ENCODE data around the gene NCAPG2.

NCAPG2 gene

DNA sequence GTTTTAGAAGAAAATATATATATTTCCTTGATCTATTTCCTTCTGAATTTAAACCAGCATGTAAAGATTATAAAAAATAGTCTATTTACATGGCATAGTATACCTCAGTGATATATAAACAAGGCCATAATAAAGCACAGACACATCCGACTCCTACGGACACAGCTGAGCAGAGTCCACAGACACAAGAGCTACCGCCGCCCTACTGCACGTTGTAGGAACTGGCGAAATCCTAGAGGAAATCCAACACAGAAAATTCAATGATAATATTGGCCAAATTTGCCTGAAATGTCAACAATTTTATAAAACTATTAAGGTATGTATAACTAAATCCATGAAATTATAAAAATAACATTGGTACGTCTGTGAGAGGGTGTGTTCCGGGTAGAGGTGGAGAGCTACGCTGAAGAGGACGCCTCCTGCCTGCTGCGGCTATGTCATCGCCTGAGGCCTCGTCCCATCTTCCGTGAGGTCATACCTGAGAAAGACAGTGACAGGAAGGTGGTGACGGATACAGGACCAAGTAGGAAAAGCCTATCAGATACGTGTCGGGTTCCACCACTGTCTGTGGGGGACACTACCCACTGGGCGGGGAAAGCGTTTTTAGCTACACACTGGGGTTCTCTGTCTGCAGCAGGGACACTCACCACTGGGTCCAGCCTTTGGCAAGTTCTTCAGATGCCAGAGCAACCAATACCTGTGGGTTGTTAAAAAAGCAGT, 29.3 kb upstream of the NCAPG2 start:
- no peak for ATAC-seq

DNA sequence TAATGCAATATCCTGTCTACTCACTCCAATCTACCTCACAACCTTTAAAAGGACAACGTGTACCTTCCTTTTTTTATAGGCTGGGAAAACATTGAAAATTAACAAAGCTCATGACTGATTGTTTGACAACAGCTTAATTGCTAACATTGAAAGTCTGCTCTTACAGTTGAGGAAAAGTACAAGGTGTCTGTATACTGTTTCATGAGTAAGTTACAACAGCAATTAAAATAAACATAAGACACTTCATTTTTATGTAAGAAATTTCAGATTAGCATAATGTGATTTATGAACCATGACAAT, 28.6 kb upstream of the NCAPG2 start:
- no peak for ATAC-seq

DNA sequence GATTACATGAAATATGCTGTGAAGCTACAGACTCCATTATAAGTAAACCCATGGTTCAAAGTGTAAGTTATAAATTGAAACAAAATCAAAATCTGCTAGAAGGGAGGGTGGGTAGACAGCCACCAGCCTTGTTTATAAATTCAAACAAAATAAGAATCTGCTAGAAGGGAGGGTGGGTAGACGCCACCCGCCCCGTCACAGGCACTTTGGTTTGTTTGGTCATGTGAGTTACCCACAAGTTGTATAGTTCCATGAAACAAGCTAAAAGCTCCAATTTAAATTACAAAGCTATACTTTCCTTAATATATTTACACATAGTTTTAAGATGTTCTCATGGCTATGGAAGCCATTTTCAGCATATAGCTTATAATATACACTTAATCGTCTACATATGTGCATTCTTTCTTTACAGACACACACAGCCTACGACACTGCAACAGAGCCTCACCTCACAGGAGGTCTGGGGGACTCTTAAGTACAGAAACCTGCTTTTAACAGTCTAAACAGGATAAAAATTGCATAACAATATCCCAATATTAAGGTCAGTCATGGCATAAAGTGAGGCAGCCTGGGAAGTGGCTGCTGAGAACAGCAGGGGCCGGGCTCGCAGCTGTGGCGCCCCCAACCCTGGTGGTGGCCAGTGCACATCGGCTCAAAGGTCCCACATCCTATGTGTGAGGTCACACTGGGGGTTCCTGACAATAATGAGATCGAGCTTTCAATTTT, 28.1 kb upstream of the NCAPG2 start:
- ATAC-seq: no peak

DNA sequence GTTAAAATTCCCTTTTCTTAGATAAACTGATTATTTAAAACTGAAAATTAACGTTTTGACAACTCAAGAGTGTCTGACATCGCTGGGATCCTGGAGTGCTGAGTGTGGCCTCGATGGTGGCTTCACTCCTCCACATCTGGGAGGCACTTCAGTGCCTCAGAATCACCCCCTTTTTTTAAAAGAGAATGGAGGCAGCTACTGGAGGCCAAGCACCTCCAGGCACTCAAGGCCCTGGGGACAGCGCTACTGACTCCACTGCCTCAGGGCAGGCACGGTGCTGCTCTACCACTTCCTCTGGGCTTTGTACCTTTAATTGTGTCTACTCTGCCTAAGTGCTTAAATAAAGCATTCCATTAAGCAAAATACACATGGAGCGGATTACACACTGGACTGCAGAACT, 27.2 kb upstream of the NCAPG2 start:
- ATAC-seq: no peak

DNA sequence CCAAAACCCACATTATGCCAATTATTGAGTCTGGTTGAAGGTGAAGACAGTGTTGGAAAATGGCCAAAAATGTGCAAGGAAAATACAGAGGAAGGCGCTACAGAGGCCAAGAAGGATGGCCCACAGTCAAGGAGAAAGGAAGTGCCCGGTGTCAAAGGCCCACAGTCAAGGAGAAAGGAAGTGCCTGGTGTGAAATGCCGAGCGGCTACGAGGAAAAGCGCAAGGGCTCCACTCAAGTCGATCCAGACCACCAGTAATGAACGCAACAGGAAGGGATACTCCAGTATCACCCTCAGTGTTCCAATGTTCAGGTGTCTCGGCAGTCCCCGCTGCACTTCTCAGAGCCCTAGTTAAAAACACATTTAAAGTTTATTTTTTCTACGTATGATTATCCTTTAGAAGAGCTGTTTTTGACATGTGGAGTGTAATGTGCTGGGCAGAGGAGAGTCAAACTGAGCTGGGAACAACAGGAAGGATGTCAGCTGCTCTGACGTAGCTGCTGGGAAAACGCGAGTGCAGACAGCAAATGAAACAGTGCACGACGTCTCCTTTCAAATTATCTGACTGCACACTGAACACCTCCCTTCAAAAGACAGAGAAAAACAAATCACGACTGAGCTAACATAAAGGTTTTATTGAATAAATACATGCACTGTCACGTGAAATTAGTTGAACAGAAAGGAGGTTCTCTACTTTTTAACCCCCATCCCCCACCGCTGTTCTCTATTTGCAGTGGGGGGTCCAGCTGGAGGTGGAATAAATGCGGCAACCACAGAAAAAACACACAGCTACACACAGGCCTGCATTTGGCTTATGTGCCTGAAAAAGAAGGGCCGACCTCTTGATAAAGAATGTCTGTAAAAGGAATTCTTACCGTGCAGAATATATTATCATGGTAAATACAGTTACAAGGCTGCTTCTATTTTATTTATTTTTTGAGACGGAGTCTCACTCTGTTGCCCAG, 26.1 kb upstream of the NCAPG2 start:
- ATAC-seq: no peak

DNA sequence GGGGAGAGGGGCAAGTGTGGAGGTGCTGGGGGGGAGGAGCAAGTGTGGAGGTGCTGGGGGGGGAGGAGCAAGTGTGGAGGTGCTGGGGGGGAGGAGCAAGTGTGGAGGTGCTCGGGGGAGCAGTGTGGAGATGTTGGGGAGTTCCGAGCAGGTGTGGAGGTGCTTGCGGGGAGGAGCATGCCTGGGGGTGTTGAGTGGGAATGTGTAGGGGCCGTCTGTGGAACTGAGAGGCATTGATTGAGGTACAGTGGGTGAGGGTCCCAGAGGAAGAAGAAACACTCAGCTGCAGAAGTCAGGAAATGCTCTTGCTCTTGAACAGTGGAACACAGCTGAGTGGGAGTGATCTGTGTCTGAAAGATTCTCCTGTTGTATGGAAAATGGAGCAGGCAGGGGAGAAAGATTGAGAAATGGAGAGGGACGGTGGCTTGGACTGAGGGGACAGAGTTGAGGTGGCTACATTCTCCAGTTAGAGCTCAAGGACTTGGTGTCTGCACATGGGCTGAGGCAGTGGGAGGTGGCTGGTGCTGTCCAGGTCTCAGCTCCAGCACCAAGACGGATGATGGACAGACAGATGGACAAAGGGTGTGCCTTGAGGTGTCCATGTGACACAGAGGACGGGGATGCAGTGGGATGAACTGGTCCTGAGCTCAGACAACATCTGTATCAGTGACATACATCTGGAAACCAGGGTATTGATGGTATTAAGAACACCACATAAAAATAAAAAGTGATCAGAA, 25.2 kb upstream of the NCAPG2 start:
- ATAC-seq: no peak

DNA sequence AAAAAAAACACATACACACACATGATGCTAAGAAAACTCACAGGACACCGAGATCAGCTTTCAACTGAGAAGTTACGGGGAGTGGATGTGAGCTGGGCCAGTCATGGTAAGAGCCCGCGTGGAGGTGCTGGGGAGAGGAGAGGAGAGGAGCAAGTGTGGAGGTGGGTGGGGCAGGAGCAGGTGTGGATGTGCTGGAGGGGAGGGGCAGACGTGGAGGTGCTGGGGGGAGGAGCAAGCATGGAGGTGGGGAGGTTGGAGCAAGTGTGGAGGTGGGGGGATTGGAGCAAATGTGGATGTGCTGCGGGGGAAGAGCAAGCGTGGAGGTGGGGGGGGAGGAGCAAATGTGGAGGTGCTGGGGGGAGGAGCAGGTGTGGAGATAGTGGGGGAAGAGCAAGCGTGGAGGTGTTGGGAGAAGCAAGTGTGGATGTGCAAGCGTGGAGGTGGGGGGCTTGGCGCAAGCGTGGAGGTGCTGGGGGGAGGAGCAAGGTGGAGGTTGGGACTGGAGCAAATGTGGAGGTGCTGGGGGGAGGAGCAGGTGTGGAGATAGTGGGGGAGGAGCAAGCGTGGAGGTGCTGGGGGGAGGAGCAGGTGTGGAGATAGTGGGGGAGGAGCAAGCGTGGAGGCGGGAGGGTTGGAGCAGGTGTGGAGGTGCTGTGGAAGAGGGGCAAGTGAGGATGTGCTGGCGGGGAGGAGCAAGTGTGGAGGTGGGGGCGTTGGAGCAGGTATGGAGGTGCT, 24.5 kb upstream of the NCAPG2 start:
- ATAC-seq: no peak

DNA sequence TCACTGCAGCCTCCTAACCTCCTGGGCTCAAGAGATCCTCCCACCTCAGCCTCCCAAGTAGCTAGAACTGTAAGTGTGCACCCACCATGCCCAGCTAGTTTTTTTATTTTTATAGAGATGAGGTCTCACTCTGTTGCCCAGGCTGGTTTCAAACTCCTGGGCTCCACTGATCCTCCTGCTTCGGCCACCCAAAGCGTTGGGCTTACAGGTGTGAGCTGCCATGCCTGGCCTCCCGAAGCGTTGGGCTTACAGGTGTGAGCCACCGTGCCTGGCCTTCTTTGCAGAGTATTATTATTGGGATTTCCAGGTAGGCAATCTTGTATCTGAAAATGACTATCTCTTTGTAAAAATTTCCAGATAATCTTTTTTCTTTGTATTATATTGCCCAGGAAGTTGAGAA, 23.1 kb upstream of the NCAPG2 start:
- no peak for ATAC-seq

DNA sequence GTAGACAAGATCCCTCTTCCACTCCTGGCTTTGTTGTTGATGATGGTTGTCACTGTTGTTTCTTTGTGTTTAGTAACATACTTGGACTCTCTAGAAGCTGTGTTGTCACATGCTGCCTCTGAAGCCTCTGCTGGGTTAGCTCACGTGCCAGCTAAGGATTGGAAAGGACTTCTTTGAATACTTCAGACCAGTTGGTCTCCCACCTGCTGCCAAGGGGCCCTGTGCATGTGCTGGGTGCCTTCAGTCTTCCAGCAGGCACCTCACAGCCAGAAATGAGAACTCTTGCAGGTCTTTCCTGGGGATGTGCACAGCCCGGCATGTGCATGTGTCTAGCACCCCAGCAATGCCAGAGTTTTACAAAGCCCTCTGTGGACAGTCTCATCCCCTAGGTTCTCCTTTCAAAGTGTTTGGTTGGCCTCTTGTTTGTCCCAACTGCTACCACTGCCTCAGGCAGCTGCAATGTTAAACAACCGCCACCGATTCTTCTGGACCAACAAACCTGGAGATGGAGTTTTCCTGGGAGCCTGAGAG, 21.7 kb upstream of the NCAPG2 start:
- ATAC-seq: no peak

DNA sequence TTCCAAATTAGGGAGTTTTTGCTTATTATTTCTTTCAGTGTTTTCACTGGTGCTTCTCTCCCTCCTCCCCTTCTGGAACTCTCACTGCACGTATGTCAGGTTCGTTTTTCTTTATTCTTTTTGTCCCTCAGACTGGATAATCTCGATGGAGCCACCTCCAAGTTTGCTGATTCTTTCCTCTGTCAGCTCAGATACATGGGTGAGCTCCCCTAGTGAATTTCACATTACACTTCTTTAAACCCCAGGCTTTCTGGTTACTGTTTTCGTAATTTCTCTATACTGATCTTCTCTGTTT, 20.8 kb upstream of the NCAPG2 start:
- ATAC-seq: no peak

DNA sequence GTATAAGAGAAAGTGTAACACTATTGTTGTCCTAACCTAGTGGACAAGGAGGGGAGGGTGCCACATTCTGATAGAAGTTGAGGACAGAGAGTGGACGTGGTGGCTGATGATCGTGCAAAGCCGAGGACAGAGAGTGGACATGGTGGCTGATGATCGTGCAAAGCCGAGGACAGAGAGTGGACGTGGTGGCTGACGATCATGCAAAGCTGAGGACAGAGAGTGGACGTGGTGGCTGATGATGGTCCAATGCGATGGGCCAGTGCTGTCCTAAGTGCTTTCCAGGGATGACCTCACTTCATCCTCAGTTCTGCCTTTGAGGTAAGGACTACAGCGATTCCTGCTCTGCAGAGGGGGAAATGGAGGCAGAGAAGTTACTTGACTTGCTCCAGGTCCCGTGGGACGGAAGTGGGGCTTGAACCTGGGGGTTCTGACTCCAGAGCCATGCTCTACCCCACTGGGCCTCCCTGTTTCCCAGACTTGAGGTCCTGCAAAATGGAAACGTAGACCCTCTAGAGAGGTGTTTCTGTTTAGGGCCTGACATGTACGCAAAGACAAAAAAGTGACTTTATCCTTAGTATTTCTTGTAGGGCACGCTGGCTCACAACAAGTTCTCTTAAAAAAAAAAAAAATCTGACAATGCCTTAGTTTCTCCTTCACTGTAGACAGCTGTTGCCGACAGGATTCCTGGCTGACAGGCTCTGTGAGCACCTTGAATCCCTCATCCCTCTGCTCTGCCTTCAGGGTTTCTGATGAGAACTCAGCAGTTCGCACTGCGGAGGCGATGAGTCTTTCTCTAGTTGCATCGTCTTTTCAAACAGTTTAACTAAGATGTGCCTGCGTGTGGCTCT, 20.3 kb upstream of the NCAPG2 start:
- ATAC-seq: no peak

DNA sequence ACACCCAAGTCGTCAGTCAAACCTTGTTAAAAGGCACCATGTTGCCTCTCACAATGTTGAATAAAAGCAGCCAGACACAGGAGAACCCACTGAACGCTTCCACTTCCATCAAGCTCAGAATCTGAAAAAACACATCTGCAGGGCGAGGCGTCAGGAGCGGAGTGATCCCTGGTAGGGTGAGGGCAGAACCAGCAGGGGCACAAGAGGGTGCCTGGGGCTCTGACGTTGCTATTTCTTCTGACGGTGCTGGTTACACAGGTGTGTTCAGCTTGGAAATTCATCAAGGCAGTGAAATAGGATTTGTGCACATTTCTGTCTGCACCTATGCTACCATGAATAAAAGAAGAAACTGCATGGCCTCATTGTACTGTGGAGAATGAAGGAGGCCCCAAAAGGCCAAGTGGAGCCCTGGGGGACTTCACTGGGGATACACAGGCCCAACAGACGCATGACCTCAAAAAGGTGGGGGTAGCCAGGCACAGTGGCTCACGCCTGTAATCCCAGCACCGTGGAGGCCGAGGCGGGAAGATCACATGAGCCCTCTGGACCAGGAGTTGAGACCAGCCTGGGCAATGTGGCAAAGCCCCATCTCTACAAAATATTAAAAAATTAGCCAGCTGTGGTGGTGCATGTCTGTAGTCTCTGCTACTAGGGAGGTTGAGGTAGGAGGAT, 19.2 kb upstream of the NCAPG2 start:
- no peak for ATAC-seq

DNA sequence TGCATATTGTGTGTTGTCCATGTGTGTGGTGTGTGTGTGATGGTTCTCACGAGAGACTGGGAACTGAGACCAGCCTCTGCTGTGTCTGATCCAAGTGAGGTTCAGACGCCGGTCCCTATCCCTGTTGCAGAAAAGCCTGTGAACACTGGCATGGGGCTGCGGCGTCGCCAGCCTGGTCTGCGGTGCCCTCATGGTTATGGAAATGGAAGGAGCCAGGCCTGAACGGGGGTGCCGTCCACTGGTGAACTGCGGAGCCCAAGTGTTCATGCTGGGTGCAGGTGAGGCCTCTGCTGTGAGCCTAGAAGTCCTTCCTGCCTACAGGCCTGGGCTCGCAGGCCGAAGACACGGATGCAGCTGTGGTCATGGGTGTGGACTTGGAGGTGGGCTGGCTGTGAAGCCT, 18.7 kb upstream of the NCAPG2 start:
- ATAC-seq: no peak

DNA sequence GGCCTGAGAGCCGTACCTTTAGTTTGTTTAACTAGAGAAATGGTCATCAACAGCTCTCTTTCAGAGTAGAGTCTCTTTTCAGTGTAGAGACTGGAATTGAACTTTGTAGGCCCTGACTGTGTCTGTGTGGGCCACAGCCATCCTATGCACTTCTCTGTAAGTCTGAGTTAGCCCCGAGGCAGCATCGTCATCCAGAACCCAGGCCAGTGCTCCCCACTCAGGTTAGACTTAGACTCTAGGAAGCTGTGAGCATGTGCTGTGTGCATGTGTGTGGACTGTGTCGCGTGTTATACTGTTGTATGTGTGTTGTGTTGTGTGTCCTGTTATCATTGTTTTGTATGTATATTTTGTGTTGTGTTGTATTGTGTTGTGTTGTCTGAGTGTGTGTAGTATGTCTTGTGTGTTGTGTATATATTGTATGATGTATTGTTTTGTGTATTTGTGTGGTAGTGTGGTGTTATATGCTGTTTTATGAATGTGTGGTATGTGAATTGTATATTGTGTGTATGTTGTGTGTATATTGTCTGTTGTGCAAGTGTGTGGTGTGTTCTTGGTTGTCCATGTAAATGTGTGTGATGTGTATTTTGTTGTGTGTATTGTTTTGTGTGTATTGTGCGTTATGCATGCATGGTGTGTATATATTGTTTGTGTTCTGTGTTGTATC, 18.1 kb upstream of the NCAPG2 start:
- ATAC-seq: no peak

DNA sequence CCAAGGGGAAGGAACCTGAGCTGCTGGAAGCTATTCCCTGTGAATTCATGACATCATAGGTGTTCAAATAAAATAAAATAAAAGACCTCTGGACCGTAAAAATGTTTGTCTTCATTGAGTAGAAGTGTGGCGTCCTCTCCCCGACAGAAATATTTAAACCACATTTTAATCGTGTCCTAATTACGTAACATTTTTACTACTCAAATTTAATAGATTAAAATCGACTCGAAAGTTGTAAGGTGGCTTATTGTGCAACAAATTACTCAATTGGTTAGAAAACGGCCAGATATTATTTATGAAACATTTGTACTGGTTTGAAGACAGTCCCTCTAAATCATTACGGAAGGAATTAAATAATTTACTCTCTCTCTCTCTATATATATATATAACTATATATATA, 15.5 kb upstream of the NCAPG2 start:
- no peak for ATAC-seq

DNA sequence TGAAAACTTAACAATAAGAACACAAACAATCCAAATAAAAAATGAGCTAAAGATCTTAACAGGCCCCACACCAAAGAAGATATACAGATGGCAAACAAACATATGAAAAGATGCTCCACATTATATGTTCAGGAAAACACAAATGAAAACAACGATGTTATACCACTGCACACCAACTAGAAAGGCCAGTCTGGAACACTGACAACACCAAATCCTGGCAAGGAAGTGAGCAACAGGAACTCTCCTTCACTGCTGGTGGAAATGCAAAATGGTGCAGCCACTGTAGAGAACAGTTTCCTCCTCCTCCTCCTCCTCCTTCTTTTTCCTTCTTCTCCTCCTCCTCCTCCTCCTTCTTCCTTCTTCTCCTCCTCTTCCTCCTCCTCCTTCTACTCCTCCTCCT, 12.2 kb upstream of the NCAPG2 start:
- no peak for ATAC-seq

DNA sequence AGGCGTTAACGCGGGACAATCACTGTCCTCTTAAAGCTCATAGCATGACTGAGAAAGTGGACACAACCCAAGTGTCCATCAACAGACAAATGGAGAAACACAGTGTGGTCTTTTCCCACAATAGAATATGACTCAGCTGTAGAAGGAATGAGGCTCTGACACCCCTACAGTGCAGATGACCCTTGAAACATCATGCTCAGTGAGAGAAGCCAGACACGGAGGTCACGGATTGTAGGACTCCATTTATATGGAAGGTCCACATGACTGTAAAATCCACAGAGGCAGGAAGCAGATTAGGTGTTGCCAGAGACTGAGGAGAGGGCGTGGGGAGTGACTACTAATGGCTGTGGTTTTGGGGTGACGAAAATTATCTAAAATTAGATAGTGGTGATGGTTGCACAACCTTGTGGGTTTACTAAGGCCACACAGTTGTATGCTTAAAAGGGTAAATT, 6.1 kb upstream of the NCAPG2 start:
- ATAC-seq: peak; percentile 67 to 85

DNA sequence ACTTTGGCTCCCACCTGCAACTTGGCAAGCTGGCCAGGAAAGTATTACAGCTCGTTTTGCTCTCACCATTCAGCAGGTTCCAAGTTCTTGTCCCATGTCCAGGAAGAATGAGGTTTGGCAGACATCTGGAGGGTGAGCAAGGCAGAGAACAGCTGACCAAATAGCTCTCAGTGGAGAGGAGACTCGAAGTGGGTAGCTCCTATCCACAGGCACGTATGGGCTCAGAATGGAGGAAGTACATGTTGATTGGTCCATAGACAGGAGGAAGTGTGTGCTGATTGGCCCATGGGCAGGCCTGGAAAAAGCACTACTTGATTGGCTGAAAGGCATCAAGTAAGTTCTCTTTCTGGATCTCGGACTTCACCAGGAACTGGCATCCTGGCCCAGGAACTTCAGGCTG, 3.0 kb upstream of the NCAPG2 start:
- no peak for ATAC-seq

DNA sequence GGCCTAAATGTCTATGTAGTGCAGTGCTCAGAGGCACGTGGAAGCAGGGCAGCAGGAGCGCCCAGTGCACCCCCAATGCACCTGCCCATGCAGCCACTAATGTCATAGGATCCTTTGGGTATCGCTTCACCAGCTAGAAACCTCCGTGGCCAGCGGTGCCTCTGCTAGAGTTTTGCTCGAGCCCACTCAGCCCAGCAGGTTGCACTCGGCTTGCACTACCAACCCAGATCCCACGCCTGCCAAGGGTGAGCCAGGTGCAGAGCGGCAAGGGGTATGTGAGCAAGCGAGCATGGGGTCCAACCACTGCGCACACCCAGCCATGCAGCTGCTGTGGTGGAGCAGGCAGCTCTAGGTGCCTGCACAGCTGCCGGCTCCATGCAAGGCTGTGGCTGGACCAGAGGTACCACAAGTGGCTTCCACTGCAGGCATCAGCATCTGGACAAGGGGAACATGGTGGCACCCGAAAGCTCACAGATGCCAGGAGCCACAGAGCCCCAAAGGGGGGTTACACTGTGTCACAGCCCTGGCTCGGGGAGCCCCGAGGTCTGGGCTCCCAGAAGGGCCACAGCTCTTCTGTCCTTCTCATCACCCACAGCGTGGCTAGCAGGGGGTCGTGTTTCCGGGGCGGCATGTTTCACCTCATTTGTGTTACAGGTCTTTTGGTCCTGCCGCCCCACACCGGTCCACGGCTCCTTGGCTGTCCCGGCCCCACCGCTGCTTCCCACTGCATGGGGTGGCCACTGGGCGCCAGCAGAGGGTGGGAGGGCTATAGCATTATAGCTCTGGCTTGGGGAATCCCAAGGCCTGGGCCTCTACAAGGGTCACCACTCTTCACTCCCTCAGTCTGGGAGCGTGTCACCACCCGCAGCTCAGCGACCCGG, 2.3 kb upstream of the NCAPG2 start:
- no peak for ATAC-seq

All from activated CD4-positive, CD25-positive, alpha-beta regulatory T cell treated with anti-CD3 and anti-CD28 coated beads, Interleukin-2, amount 50 U/mL, for 24 hours (primary cell).